Astrocyte (in vitro differentiated cells and primary cell): ENCODE data around the gene TSC2.

Experiments
- EZH2 ChIP-seq: IDR thresholded peaks from 2 replicates; pipeline ENCODE4 v1.6.1; 2012; ENCODE audit warnings: mild to moderate bottlenecking, low read length, inconsistent platforms; ENCODE audit not compliant: insufficient read depth
- TF ChIP-seq, protein P1 (sequence below): IDR thresholded peaks from 2 replicates; pipeline ENCODE4 v1.5.1; 2011; ENCODE audit warnings: low read depth, mild to moderate bottlenecking, inconsistent platforms, low read length, moderate library complexity; ENCODE audit not compliant: insufficient read depth

DNA sequence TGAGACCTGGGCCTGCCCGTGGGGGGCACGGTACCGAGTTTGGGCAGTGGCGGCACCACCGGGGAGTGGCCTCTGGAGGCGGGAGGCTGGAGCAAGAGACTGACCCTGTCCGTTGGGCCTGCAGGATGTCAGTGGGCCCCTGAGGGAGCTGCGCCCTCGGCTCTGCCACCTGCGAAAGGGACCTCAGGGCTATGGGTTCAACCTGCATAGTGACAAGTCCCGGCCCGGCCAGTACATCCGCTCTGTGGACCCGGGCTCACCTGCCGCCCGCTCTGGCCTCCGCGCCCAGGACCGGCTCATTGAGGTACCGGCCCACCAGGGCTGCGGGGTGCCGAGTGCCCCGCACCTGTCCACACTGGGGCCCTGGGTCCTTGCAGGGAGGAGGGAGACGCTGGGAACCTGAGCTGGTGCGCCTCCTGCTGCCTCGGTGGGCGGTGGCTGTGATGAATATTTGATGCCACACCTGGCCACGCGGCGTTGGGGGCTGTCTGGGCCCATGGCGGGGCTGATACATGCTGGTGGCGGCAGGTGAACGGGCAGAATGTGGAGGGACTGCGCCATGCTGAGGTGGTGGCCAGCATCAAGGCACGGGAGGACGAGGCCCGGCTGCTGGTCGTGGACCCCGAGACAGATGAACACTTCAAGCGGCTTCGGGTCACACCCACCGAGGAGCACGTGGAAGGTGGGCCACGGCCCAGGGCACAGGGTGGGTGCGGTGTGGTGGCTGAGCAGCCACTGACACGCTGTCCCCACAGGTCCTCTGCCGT, 11.4 kb upstream of the TSC2 start:
- TF ChIP-seq, protein P1, sequence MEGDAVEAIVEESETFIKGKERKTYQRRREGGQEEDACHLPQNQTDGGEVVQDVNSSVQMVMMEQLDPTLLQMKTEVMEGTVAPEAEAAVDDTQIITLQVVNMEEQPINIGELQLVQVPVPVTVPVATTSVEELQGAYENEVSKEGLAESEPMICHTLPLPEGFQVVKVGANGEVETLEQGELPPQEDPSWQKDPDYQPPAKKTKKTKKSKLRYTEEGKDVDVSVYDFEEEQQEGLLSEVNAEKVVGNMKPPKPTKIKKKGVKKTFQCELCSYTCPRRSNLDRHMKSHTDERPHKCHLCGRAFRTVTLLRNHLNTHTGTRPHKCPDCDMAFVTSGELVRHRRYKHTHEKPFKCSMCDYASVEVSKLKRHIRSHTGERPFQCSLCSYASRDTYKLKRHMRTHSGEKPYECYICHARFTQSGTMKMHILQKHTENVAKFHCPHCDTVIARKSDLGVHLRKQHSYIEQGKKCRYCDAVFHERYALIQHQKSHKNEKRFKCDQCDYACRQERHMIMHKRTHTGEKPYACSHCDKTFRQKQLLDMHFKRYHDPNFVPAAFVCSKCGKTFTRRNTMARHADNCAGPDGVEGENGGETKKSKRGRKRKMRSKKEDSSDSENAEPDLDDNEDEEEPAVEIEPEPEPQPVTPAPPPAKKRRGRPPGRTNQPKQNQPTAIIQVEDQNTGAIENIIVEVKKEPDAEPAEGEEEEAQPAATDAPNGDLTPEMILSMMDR, result no peak
- no peak for TF ChIP-seq EZH2
